Activated CD4-positive, CD25-positive, alpha-beta regulatory T cell treated with anti-CD3 and anti-CD28 coated beads, Interleukin-2, amount 50 U/mL, for 72 hours (primary cell): ENCODE measurements around the gene GLCE.
"Not testable (repeated sequence)": the region's sequence is repeated elsewhere in the genome, so short reads cannot be mapped to it uniquely, and the experiment has no call there.

ENCODE experiments used
- DNase-seq: peaks from one replicate; pipeline ENCODE4 v3.0.0; 2021

Gene GLCE

GRCh38 chr15:69277316-69277715, 116.9 kb downstream of the GLCE start:
- no peak for DNase-seq

GRCh38 chr15:69279636-69280035, 119.2 kb downstream of the GLCE start:
- DNase-seq: no peak

GRCh38 chr15:69280783-69281182, 120.3 kb downstream of the GLCE start:
- DNase-seq: no peak

- DNase-seq: no peak
These were observed 121.8 kb downstream of the GLCE start for GRCh38 chr15:69282104-69282743.

GRCh38 chr15:69285834-69286233, 125.4 kb downstream of the GLCE start:
- DNase-seq: no peak

- DNase-seq: no peak
These were observed 127.6 kb downstream of the GLCE start for GRCh38 chr15:69288011-69288410.

GRCh38 chr15:69288531-69289341, 128.3 kb downstream of the GLCE start:
- no peak for DNase-seq

- DNase-seq: no peak
These were observed 129.1 kb downstream of the GLCE start for GRCh38 chr15:69289342-69290146.

GRCh38 chr15:69290346-69291164, 130.1 kb downstream of the GLCE start:
- no peak for DNase-seq

GRCh38 chr15:69291651-69292050, 131.2 kb downstream of the GLCE start:
- DNase-seq: not testable (repeated sequence)

- no peak for DNase-seq
These were observed 132.5 kb downstream of the GLCE start for GRCh38 chr15:69292826-69293420.

- DNase-seq: no peak
These were observed 133.5 kb downstream of the GLCE start for GRCh38 chr15:69293741-69294615.

GRCh38 chr15:69296606-69297005, 136.2 kb downstream of the GLCE start:
- no peak for DNase-seq

GRCh38 chr15:69297642-69298353, 137.4 kb downstream of the GLCE start:
- DNase-seq: no peak

- DNase-seq: no peak
These were observed 137.9 kb downstream of the GLCE start for GRCh38 chr15:69298354-69298696.

- DNase-seq: no peak
These were observed 138.4 kb downstream of the GLCE start, which contains the start of gene PAQR5 for GRCh38 chr15:69298697-69299441. Gene PAQR5 (plus strand): TSS chr15:69298912. CDS start chr15:69360081, 61,169 bp downstream.

GRCh38 chr15:69299451-69299886, 139.0 kb downstream of the GLCE start:
- no peak for DNase-seq

- DNase-seq: no peak
These were observed 139.6 kb downstream of the GLCE start for GRCh38 chr15:69299943-69300588.

GRCh38 chr15:69301101-69301500, 140.7 kb downstream of the GLCE start:
- DNase-seq: not testable (repeated sequence)
